GM23248 (cell line): ENCODE results near the gene NPSR1. TPM values are rescaled to one million over a fixed set of nuclear protein-coding genes. Genes with fewer than 3 reads are reported as not detected.
A peak's percentile ranks its signal among the peaks of the same experiment; 100 is the strongest.

Experiments used
- DNase-seq: peaks from one replicate; pipeline ENCODE4 v3.0.0-alpha.2; 2015
- H2AFZ ChIP-seq: fragments of 200-600 bp; sonication (generic); 2 replicates; pipeline ENCODE4 v1.6.1; 2016; ENCODE audit warnings: antibody characterized with exemption
- H3F3A ChIP-seq: fragments of 200-600 bp; sonication (generic); 2 replicates; pipeline ENCODE4 v1.6.1; 2016; ENCODE audit warnings: mild to moderate bottlenecking, antibody characterized with exemption, mixed run types; ENCODE audit not compliant: insufficient read depth
- H3K27ac ChIP-seq: fragments of 200-600 bp; sonication (generic); 2 replicates; pipeline ENCODE4 v1.5.1; 2016; ENCODE audit warnings: mild to moderate bottlenecking
- H3K27me3 ChIP-seq: fragments of 200-600 bp; sonication (generic); replicated peaks from 2 replicates; pipeline ENCODE4 v1.6.1; 2016; ENCODE audit warnings: mild to moderate bottlenecking; ENCODE audit not compliant: insufficient read depth
- H3K36me3 ChIP-seq: fragments of 200-600 bp; sonication (generic); 2 replicates; pipeline ENCODE4 v1.6.1; 2016; ENCODE audit warnings: low read depth, mild to moderate bottlenecking
- H3K4me1 ChIP-seq: fragments of 200-600 bp; sonication (generic); 2 replicates; pipeline ENCODE4 v1.6.1; 2016; ENCODE audit warnings: mild to moderate bottlenecking; ENCODE audit not compliant: insufficient read depth
- H3K4me2 ChIP-seq: fragments of 200-600 bp; sonication (generic); one replicate; pipeline ENCODE4 v1.6.1; 2016; ENCODE audit warnings: mild to moderate bottlenecking; ENCODE audit not compliant: unreplicated experiment
- H3K4me3 ChIP-seq: fragments of 200-600 bp; sonication (generic); 2 replicates; pipeline ENCODE4 v1.5.1; 2016; ENCODE audit warnings: mild to moderate bottlenecking
- H3K79me2 ChIP-seq: fragments of 200-600 bp; sonication (generic); 2 replicates; pipeline ENCODE4 v1.6.1; 2016; ENCODE audit warnings: mild to moderate bottlenecking; ENCODE audit not compliant: insufficient read depth
- H3K9ac ChIP-seq: fragments of 200-600 bp; sonication (generic); 2 replicates; pipeline ENCODE4 v1.6.1; 2016; ENCODE audit warnings: mild to moderate bottlenecking
- H3K9me2 ChIP-seq: fragments of 200-600 bp; sonication (generic); 2 replicates; pipeline ENCODE4 v1.6.1; 2016; ENCODE audit warnings: mixed run types, mild to moderate bottlenecking, moderate library complexity; ENCODE audit not compliant: insufficient read depth
- H3K9me3 ChIP-seq: fragments of 200-600 bp; sonication (generic); one replicate; pipeline ENCODE4 v1.6.1; 2017; ENCODE audit warnings: low read depth
- H4K20me1 ChIP-seq: fragments of 200-600 bp; sonication (generic); 2 replicates; pipeline ENCODE4 v1.6.0; 2016; ENCODE audit not compliant: insufficient read depth
- EZH2 ChIP-seq: fragments of 200-600 bp; sonication (generic); IDR thresholded peaks from 2 replicates; pipeline ENCODE4 v1.6.1; 2018; ENCODE audit warnings: antibody characterized with exemption, mild to moderate bottlenecking; ENCODE audit not compliant: insufficient read depth, poor library complexity, severe bottlenecking
- EZH2phosphoT487 ChIP-seq: fragments of 200-600 bp; sonication (generic); IDR thresholded peaks from 2 replicates; pipeline ENCODE4 v1.6.1; 2018; ENCODE audit warnings: antibody characterized with exemption, moderate library complexity, mild to moderate bottlenecking, low read depth; ENCODE audit not compliant: insufficient read depth
- WGBS, 2 experiments: methylation state at CpG; one replicate each; pipeline ENCODE4 v1.1.6; 2015 to 2017; ENCODE audit warnings: low lambda C conversion rate in 2 of 2, low coverage in 1 of 2; ENCODE audit errors: missing lambda C conversion rate in 2 of 2; 5-methylcytosine and 5-hydroxymethylcytosine counted together
- in situ Hi-C: fragments of 300-500 bp; cut with MboI; formaldehyde crosslinking; loops from 2 replicates; pipeline ENCODE4 v1.15.0; 2020
- polyA plus RNA-seq: library from polyadenylated mRNA; unstranded; fragments of >200 nt; fragmentation: Nextera tagmentation; extraction: Ambion mirVana; gene quantifications from 2 replicates; pipeline ENCODE4 v1.2.1, GENCODE V29; 2016
- total RNA-seq: library from RNA; depleted of rRNA; stranded (reverse); fragments of >200 nt; shearing (Covaris generic); gene quantifications from 2 replicates; pipeline ENCODE4 v1.2.3, GENCODE V29; 2014

The NPSR1 gene
- total and polyA plus RNA-seq, 2 experiments from 2014 or later, result not detected

- DNase-seq, result no peak
- in situ Hi-C loops, result no loop called here
- 42 to 50% methylated on average over 5 of the region's 5 CpGs for WGBS, 2 experiments
- Histone ChIP-seq H3K4me1 (no peaks in the 10 kb centered on the region), H3K9ac (no peak overlapping the region), H3K9me3 (no peaks in the 10 kb centered on the region), H3K79me2 (no peaks in the 10 kb centered on the region), H2AFZ (no peak overlapping the region), H3F3A (no peaks in the 10 kb centered on the region), H3K9me2 (no peaks in the 10 kb centered on the region), H4K20me1 (no peaks in the 10 kb centered on the region), H3K36me3 (no peaks in the 10 kb centered on the region), H3K27ac (no peak overlapping the region), H3K4me3 (no peak overlapping the region), H3K27me3 (peaks cover 26% of the 10 kb centered on the region; the same call in 1 of the 2 replicates), H3K4me2 (no peak overlapping the region)
- TF ChIP-seq EZH2 (no peak), EZH2phosphoT487 (no peak)
These were observed 99.6 kb downstream of the NPSR1 start for GRCh38 chr7:34757570-34758110.

- WGBS, 2 experiments, result 27 to 28% methylated on average over 1 of the region's 1 CpG
These were observed 100.1 kb downstream of the NPSR1 start for GRCh38 chr7:34758111-34758601.

GRCh38 chr7:34759477-34760125 lies 101.6 kb downstream of the NPSR1 start:
- no peaks in the 10 kb centered on the region for H4K20me1 ChIP-seq
- TF ChIP-seq EZH2 (no peak), EZH2phosphoT487 (no peak)
- peak overlapping the region; percentile 79 for H2AFZ ChIP-seq
- in situ Hi-C loops, result no loop called here
- no peaks in the 10 kb centered on the region for H3K9me3 ChIP-seq
- no peaks in the 10 kb centered on the region for H3K4me1 ChIP-seq
- H3K4me3 ChIP-seq, result no peak overlapping the region
- H3K36me3 ChIP-seq, result no peaks in the 10 kb centered on the region
- peaks cover 26% of the 10 kb centered on the region; the same call in 1 of the 2 replicates for H3K27me3 ChIP-seq
- peak overlapping the region; percentile 46 for H3K4me2 ChIP-seq
- peak; percentile 58 for DNase-seq
- no peak overlapping the region for H3K27ac ChIP-seq
- 50 to 53% methylated on average over 3 of the region's 3 CpGs for WGBS, 2 experiments
- no peaks in the 10 kb centered on the region for H3K9me2 ChIP-seq
- H3F3A ChIP-seq, result no peaks in the 10 kb centered on the region
- H3K79me2 ChIP-seq, result no peaks in the 10 kb centered on the region
- no peak overlapping the region for H3K9ac ChIP-seq

More at GRCh38 chr7:34758111-34758601, 100.1 kb downstream of the NPSR1 start:
- Histone ChIP-seq H3K4me1 (no peaks in the 10 kb centered on the region), H3F3A (no peaks in the 10 kb centered on the region), H2AFZ (no peak overlapping the region), H3K9ac (no peak overlapping the region), H3K9me2 (no peaks in the 10 kb centered on the region), H3K79me2 (no peaks in the 10 kb centered on the region), H3K27ac (no peak overlapping the region), H3K36me3 (no peaks in the 10 kb centered on the region), H3K4me3 (no peak overlapping the region), H3K4me2 (no peak overlapping the region), H4K20me1 (no peaks in the 10 kb centered on the region), H3K27me3 (peaks cover 26% of the 10 kb centered on the region; the same call in 1 of the 2 replicates), H3K9me3 (no peaks in the 10 kb centered on the region)
- in situ Hi-C loops, result no loop called here
- TF ChIP-seq EZH2 (no peak), EZH2phosphoT487 (no peak)
- DNase-seq, result no peak

GRCh38 chr7:34760271-34760670 lies 102.3 kb downstream of the NPSR1 start:
- H3K4me3 ChIP-seq, result no peak overlapping the region
- no peak for TF ChIP-seq EZH2phosphoT487
- no peak for TF ChIP-seq EZH2
- peaks cover 26% of the 10 kb centered on the region; the same call in 1 of the 2 replicates for H3K27me3 ChIP-seq
- H3K36me3 ChIP-seq, result no peaks in the 10 kb centered on the region
- no peaks in the 10 kb centered on the region for H3K9me3 ChIP-seq
- H4K20me1 ChIP-seq, result no peaks in the 10 kb centered on the region
- 14% methylated on average over 2 of the region's 2 CpGs for WGBS, 2 experiments
- H3K9me2 ChIP-seq, result no peaks in the 10 kb centered on the region
- H3K9ac ChIP-seq, result no peak overlapping the region
- no peaks in the 10 kb centered on the region for H3K4me1 ChIP-seq
- H3K27ac ChIP-seq, result no peak overlapping the region
- H2AFZ ChIP-seq, result no peak overlapping the region
- H3K79me2 ChIP-seq, result no peaks in the 10 kb centered on the region
- H3F3A ChIP-seq, result no peaks in the 10 kb centered on the region
- DNase-seq, result no peak
- in situ Hi-C loops, result no loop called here
- no peak overlapping the region for H3K4me2 ChIP-seq
